CD4-positive, alpha-beta T cell treated with Interleukin-17A for 1 hour (primary cell): ENCODE results near the gene DNAJC28.
"Not testable (repeated sequence)": the region's sequence is repeated elsewhere in the genome, so short reads cannot be mapped to it uniquely, and the experiment has no call there.

Source experiments
- DNase-seq: peaks from one replicate; pipeline ENCODE4 v3.0.0-alpha.2; 2020

The DNAJC28 gene

DNA sequence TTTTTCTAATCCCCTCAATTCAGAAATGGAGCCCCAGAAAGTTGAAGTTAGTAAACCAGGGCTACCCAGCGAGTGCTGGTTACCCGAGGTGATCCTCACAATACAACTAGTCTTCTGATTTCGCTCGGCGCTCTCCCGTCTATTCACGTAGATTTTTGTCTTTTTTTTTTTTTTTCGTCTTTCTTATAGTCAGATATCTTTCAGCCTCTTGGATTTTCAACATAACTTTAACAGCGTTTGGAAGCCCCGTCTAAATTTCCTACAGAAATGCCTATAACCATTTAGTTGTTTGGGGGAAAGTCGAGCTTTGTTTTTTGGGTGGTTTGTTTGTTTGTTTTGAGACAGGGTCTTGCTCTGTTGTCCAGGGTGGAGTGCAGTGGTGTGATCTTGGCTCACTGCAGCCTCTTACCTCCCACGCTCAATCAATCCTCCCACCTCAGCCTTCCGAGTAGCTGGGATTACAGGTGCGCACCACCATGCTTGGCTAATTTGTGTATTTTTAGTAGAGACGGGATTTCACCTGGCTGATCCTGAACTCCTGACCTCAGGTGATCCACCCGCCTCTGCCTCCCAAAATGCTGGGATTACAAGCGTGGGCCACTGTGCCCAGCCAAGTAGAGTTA, 10.9 kb downstream of the DNAJC28 start:
- no peak for DNase-seq

GRCh38 chr21:33479679-33480480, 11.6 kb downstream of the DNAJC28 start, which contains the start of gene TMEM50B:
TSS of gene TMEM50B (minus strand) at chr21:33479974. CDS start at chr21:33468885, 11,089 bp downstream.
- DNase-seq = peak; percentile 97

DNA sequence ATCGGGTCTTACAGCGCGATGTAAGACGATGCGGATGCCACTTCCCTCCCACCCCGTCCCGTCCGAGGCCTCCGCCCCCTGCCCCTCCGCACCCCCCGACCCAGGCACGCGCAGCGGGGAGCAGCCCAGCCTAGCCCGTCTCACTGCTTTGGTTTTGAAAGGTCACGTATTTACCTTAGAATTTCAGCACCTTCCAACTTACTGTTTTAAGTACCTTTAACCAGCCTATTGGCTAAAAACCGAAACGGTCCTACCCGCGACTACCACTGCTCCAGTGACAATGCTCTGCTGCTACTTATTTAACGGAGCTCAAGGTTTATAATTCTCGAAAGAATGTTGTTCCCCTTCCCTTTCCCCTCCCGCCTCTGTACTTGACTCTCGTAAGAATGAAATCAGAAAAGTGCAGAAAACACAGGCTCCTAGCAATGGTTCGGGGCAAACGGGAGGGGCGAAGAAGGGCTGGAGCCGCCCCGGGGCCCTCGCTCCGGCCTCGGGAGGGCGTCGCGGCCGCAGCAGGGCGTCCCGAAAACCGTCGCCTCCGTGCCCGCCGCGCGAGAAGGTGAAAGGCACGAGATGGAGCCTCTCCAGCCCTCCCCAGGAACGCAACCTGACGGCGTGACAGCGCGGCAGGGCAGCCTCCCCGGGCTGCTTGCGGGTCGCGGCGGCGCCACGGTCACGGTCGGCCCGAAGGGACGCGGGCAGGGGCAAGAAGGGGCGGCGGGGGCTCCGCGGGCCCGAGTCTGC, 12.4 kb downstream of the DNAJC28 start:
- peak; percentile 54 for DNase-seq

- DNase-seq = no peak
These were observed 13.3 kb downstream of the DNAJC28 start for GRCh38 chr21:33478182-33478581.

DNA sequence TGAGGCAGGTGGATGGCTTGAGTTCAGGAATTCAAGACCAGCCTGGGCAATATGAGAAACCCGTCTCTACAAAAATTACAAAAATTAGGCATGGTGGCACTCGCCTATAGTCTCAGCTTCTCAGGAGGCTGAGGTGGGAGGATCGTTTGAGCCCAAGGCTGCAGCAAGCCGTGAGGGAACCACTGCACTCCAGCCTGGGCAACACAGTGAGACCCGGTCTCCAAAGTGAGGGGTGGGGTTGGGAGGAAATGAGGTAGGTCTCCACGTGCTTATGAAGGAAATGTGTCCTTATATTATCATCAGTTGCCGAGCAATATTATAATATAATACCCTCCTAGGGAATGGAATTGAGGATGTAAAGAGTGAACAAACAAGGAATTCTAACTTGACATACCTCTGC, 14.4 kb downstream of the DNAJC28 start:
- no peak for DNase-seq

DNA sequence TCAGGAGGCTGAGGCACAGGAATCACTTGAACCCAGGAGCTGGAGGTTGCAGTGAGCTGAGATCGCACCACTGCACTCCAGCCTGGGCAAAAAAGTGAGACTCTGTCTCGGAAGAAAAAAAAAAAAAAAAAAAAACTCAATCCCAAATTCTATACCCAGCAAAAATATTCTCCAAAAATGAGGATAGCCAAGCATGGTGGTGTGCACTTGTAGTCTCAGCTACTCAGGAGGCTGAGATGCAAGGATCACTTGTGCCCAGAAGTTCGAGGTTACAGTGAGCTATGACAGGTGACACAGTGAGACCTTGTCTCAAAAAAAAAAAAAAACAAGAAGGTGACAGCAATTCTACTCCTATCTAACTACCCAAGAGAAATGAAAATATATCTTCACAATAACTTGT, 18.2 kb downstream of the DNAJC28 start:
- no peak for DNase-seq

DNA sequence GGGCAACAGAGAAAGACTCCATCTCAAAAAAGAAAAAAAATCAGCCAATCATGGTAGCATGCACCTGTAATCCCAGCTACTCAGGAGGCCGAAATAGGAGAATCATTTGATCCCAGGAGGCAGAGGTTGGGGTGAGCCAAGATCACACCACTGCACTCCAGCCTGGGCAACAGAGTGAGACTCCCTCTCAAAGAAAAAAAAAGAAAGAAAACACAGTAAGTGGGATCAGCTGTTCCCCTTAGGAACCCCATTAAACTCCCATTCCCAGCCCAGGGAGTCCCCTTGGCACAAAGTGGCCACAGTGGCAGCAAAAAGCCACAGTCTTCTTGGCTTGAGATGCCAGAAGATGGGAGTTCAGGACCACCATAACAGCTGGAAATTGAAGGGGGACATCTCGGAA, 20.8 kb downstream of the DNAJC28 start:
- no peak for DNase-seq

- not testable (repeated sequence) for DNase-seq
These were observed 22.3 kb downstream of the DNAJC28 start for GRCh38 chr21:33469183-33469582.

GRCh38 chr21:33461538-33462250, 29.8 kb downstream of the DNAJC28 start:
- no peak for DNase-seq

GRCh38 chr21:33458861-33459260, 32.7 kb downstream of the DNAJC28 start:
- DNase-seq = no peak

DNA sequence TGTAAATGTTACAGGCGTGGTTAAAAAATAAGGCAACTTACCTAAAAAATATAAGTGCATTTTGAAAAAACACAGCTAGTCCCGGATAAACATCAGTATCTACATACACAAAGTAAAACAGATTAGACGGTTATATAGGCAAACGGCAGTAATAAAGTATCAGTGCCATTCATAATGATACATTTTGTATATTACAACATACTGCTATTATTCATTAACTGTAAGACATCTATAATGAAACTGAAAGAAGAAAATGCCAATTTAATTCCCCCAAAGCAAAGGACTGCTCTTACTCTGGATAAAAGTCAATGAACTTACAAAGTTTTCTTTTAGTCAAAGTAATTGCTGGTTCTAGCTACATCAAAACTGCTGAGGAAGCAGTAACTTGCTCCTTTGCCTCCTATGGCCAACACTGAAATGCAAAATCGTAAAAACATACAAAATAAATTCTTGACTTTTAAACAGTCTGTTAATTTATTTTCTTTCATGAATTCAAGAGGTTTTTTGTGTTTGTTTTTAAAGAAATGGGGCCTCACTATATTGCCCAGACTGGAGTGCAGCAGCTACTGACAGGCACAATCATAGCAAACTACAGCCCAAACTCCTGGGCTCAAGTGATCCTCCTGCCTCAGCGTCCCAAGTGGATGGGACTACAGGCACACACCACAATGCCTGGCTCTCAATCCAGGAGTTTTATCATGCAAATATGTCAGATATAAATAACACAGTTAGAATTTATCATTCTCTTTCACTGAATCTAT, 35.6 kb downstream of the DNAJC28 start:
- DNase-seq = no peak

- no peak for DNase-seq
These were observed 39.2 kb downstream of the DNAJC28 start for GRCh38 chr21:33452362-33452761.

GRCh38 chr21:33451634-33452071, 39.9 kb downstream of the DNAJC28 start:
- no peak for DNase-seq

GRCh38 chr21:33449616-33450015, 41.9 kb downstream of the DNAJC28 start:
- DNase-seq = no peak

- not testable (repeated sequence) for DNase-seq
These were observed 44.9 kb downstream of the DNAJC28 start for GRCh38 chr21:33446620-33447019.

DNA sequence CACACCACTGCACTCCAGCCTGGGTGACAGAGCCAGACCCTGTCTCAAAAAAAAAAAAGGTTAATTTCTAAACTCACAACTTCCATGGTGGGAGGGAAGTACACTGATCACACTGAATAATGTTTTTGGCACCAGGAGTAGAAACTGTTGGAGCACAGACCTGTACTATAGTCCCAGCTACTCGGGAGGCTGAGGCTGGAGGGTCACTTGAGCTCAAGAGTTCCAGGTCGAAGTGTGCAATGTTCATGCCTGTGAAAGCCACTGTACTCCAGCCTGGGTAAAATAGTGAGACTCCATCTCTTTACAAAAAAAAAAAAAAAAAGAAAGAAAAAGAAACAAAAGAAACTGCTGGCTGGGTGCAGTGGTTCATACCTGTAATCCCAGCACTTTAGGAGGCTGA, 47.0 kb downstream of the DNAJC28 start:
- no peak for DNase-seq

- no peak for DNase-seq
These were observed 48.3 kb downstream of the DNAJC28 start for GRCh38 chr21:33443194-33443593.

DNA sequence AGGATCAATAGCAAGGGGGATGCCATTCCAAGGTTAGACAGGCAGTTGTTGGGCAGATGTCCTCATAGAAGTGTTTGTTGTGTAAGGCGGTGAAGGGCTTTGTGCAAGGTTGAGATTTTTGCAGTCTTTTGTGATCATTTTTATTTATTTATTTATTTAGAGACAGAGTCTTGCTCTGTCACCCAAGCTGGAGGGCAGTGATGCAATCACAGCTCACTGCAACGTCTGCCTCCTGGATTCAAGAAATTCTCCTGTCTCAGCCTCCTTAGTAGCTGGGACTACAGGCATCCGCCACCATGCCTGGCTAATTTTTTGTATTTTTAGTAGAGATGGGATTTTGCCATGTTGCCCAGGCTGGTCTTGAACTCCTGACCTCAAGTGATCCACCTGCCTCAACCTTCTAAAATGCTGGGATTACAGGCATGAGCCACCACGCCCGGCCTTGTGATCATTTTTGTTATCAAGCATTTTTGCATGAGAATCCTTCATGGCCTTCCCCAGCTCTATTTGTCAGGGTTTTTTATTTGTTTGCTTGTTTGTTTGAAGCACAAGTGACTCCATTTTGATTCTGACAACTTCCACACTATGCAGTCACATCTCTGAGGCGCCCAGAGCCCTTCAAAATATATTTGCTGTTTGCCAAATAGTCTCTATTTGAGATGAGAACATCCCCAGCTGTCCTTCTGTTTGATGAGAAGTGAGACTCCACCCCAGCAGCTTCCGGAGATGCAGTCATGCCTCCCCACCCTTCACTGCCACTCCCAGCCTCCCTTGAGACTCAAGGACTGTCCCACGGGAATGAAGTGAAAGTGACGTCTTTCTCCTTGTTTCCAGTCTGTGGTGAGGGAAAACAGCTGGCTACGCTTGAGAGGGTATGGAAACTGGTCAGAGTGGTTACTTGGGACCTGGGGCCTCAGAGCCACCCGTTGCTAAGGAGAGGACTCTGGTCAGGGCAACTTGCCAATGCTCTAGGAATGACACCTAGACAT, 49.7 kb downstream of the DNAJC28 start:
- DNase-seq = no peak
